Stimulated activated CD4-positive, alpha-beta T cell treated with anti-CD3 and anti-CD28 coated beads, Interleukin-4, amount 100 ng/mL, for 4 hours (primary cell): ENCODE measurements around the gene CACNA2D2.
A peak's percentile ranks its signal among the peaks of the same experiment; 100 is the strongest.

Experiments
- DNase-seq, 2 experiments: peaks; one replicate each; pipeline ENCODE4 v3.0.0-alpha.2; 2020

Gene CACNA2D2

GRCh38 chr3:50359760-50360110 is 143.7 kb downstream of the CACNA2D2 start:
- DNase-seq, result no peak

GRCh38 chr3:50358911-50359759 is 144.3 kb downstream of the CACNA2D2 start, which contains the start of gene TMEM115:
Gene TMEM115 (minus strand): TSS chr3:50359521. CDS start chr3:50359063, 458 bp downstream.
- DNase-seq, result peak; percentile 87 to 97

- no peak for DNase-seq
Observed at GRCh38 chr3:50358355-50358910, 145.0 kb downstream of the CACNA2D2 start.

- DNase-seq, result no peak
Observed at GRCh38 chr3:50357481-50357880, 146.0 kb downstream of the CACNA2D2 start.

GRCh38 chr3:50356553-50356952 is 146.9 kb downstream of the CACNA2D2 start:
- DNase-seq, result no peak

- no peak for DNase-seq
Observed at GRCh38 chr3:50355829-50356552, 147.4 kb downstream of the CACNA2D2 start.

GRCh38 chr3:50354850-50355249 is 148.6 kb downstream of the CACNA2D2 start:
- DNase-seq, result no peak

- no peak for DNase-seq
Observed at GRCh38 chr3:50354186-50354764, 149.2 kb downstream of the CACNA2D2 start.

- DNase-seq, result no peak
Observed at GRCh38 chr3:50353245-50354004, 150.0 kb downstream of the CACNA2D2 start.

GRCh38 chr3:50352781-50353180 is 150.7 kb downstream of the CACNA2D2 start:
- DNase-seq, result no peak

GRCh38 chr3:50351323-50351697 is 152.1 kb downstream of the CACNA2D2 start:
- DNase-seq, result no peak

- peak; percentile 98 to 99 for DNase-seq
Observed at GRCh38 chr3:50350527-50351322, 152.7 kb downstream of the CACNA2D2 start, which contains the start of the genes CYB561D2 and NPRL2. Gene CYB561D2 (plus strand): TSS chr3:50350862. CDS start chr3:50351434, 572 bp downstream. Gene NPRL2 (minus strand): TSS chr3:50350775. CDS start chr3:50350652, 123 bp downstream.

- no peak for DNase-seq
Observed at GRCh38 chr3:50350213-50350526, 153.3 kb downstream of the CACNA2D2 start.

- peak; percentile 56 to 75 for DNase-seq
Observed at GRCh38 chr3:50347187-50347813, 156.1 kb downstream of the CACNA2D2 start.

GRCh38 chr3:50345586-50346234 is 157.7 kb downstream of the CACNA2D2 start, which contains the start of gene ZMYND10:
Gene ZMYND10 (minus strand): TSS chr3:50345732. CDS start chr3:50345579, 153 bp downstream.
- peak; percentile 64 to 71 for DNase-seq

GRCh38 chr3:50345008-50345407 is 158.4 kb downstream of the CACNA2D2 start:
- DNase-seq, result no peak

GRCh38 chr3:50342813-50343633 is 160.4 kb downstream of the CACNA2D2 start:
- DNase-seq, result no peak

- no peak for DNase-seq
Observed at GRCh38 chr3:50341996-50342650, 161.3 kb downstream of the CACNA2D2 start.

- DNase-seq, result no peak
Observed at GRCh38 chr3:50341537-50341936, 161.9 kb downstream of the CACNA2D2 start.
